HG02588 (cell line): ENCODE measurements around the gene RAD51B.

Source experiments
- ATAC-seq: cut with Tn5 transposase; IDR thresholded peaks from one replicate; pipeline ENCODE4 v1.9.1; 2021; ENCODE audit warnings: mild to moderate bottlenecking, moderate library complexity; ENCODE audit not compliant: unreplicated experiment

Gene RAD51B

GRCh38 chr14:68573722-68574121 lies 754.1 kb downstream of the RAD51B start:
- ATAC-seq, result no peak

- no peak for ATAC-seq
Measured at GRCh38 chr14:68574461-68574860, 754.9 kb downstream of the RAD51B start.

- no peak for ATAC-seq
Measured at GRCh38 chr14:68574906-68575305, 755.3 kb downstream of the RAD51B start.

GRCh38 chr14:68575426-68575825 lies 755.8 kb downstream of the RAD51B start:
- ATAC-seq, result no peak

- no peak for ATAC-seq
Measured at GRCh38 chr14:68576031-68576430, 756.5 kb downstream of the RAD51B start.

- no peak for ATAC-seq
Measured at GRCh38 chr14:68576496-68577244, 757.1 kb downstream of the RAD51B start.

- ATAC-seq, result no peak
Measured at GRCh38 chr14:68577802-68578541, 758.4 kb downstream of the RAD51B start.

GRCh38 chr14:68578597-68578996 lies 759.0 kb downstream of the RAD51B start:
- no peak for ATAC-seq

GRCh38 chr14:68580096-68580645 lies 760.6 kb downstream of the RAD51B start:
- no peak for ATAC-seq

- ATAC-seq, result no peak
Measured at GRCh38 chr14:68580671-68581070, 761.1 kb downstream of the RAD51B start.

GRCh38 chr14:68583548-68584280 lies 764.1 kb downstream of the RAD51B start:
- no peak for ATAC-seq

GRCh38 chr14:68584786-68585185 lies 765.2 kb downstream of the RAD51B start:
- no peak for ATAC-seq

- ATAC-seq, result no peak
Measured at GRCh38 chr14:68585690-68586089, 766.1 kb downstream of the RAD51B start.

GRCh38 chr14:68586896-68587751 lies 767.5 kb downstream of the RAD51B start:
- ATAC-seq, result no peak

- ATAC-seq, result no peak
Measured at GRCh38 chr14:68587931-68588330, 768.4 kb downstream of the RAD51B start.

GRCh38 chr14:68589447-68590200 lies 770.0 kb downstream of the RAD51B start:
- ATAC-seq, result no peak

- ATAC-seq, result no peak
Measured at GRCh38 chr14:68590201-68590522, 770.6 kb downstream of the RAD51B start.

- ATAC-seq, result no peak
Measured at GRCh38 chr14:68591786-68592185, 772.2 kb downstream of the RAD51B start.

GRCh38 chr14:68592948-68593556 lies 773.5 kb downstream of the RAD51B start:
- ATAC-seq, result no peak
